Duodenal mucosa (tissue), 2 donors: Measurements from ENCODE around the gene KIAA0513.

Source experiments
- H3K27ac ChIP-seq: one replicate; pipeline ENCODE4 v1.7.0; 2013; ENCODE audit warnings: low read depth, low read length
- H3K27me3 ChIP-seq, 2 donors: one replicate each; pipeline ENCODE4 v1.7.0; 2013; ENCODE audit warnings: low read length in 2 of 2, control low read depth in 1 of 2; ENCODE audit not compliant: insufficient read depth in 2 of 2, control insufficient read depth in 1 of 2
- H3K36me3 ChIP-seq, 2 donors: one replicate each; pipeline ENCODE4 v1.7.0; 2013; ENCODE audit warnings: low read length in 2 of 2, control low read depth in 1 of 2; ENCODE audit not compliant: insufficient read depth in 2 of 2, control insufficient read depth in 1 of 2
- H3K4me1 ChIP-seq, 2 donors: one replicate each; pipeline ENCODE4 v1.7.0; 2013; ENCODE audit warnings: low read length in 2 of 2, control low read depth in 1 of 2; ENCODE audit not compliant: insufficient read depth in 2 of 2, control insufficient read depth in 1 of 2
- H3K4me3 ChIP-seq, 2 donors: one replicate each; pipeline ENCODE4 v1.7.0; 2013; ENCODE audit warnings: low read length in 2 of 2, low read depth in 1 of 2
- H3K9ac ChIP-seq, 2 donors: one replicate each; pipeline ENCODE4 v1.7.0; 2013; ENCODE audit warnings: low read length in 2 of 2, low read depth in 1 of 2
- H3K9me3 ChIP-seq, 2 donors: one replicate each; pipeline ENCODE4 v1.7.0; 2013; ENCODE audit warnings: low read length in 2 of 2, control low read depth in 1 of 2; ENCODE audit not compliant: control insufficient read depth in 1 of 2

Gene KIAA0513

DNA sequence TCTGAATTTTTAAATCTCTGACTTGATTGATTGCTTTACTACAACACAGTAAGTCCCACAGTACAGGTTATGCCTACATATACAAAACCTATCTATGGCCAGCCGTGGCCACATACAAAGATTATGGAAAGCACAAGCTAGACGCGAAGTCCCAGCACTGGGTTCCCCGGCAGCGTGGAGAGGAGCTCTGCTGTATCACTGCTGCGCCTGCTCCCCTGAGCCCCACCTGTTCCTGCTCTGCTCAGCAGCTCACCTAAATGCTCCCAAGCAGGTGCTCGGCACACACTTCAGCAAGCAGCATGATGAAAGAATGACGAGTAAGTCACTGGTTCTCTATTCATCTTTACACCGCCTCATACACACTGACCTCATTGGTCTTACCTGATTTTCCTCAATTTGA is 36.8 kb upstream of the KIAA0513 start:
- no peak overlapping the region for H3K27ac ChIP-seq
- H3K9ac ChIP-seq = no peak overlapping the region
- H3K4me1 ChIP-seq = peaks cover 24 to 29% of the 10 kb centered on the region in 2 donors
- peaks cover 48 to 71% of the 10 kb centered on the region in 2 donors for H3K36me3 ChIP-seq
- no peaks in the 10 kb centered on the region for H3K9me3 ChIP-seq
- H3K4me3 ChIP-seq = no peak overlapping the region
- no peaks in the 10 kb centered on the region for H3K27me3 ChIP-seq

GRCh38 chr16:84992717-84993075 is 34.9 kb upstream of the KIAA0513 start:
- Histone ChIP-seq H3K4me1 (peaks cover 24 to 37% of the 10 kb centered on the region in 2 donors), H3K36me3 (peaks cover 37 to 53% of the 10 kb centered on the region in 2 donors), H3K27ac (no peak overlapping the region), H3K4me3 (no peak overlapping the region), H3K27me3 (no peaks in the 10 kb centered on the region), H3K9me3 (no peaks in the 10 kb centered on the region), H3K9ac (no peak overlapping the region)

- peak overlapping the region in 1 of 2 donors; percentile 7 for H3K9ac ChIP-seq
- H3K4me3 ChIP-seq = no peak overlapping the region
- no peaks in the 10 kb centered on the region for H3K27me3 ChIP-seq
- H3K4me1 ChIP-seq = peaks cover 24 to 37% of the 10 kb centered on the region in 2 donors
- peaks cover 28 to 42% of the 10 kb centered on the region in 2 donors for H3K36me3 ChIP-seq
- no peaks in the 10 kb centered on the region for H3K9me3 ChIP-seq
- H3K27ac ChIP-seq = peak overlapping the region; percentile 74
Observed at GRCh38 chr16:84993926-84994325, 33.7 kb upstream of the KIAA0513 start.

GRCh38 chr16:84995663-84996062 is 31.9 kb upstream of the KIAA0513 start:
- Histone ChIP-seq H3K9ac (no peak overlapping the region), H3K4me1 (peaks cover 27 to 43% of the 10 kb centered on the region in 2 donors), H3K36me3 (peaks cover 13 to 28% of the 10 kb centered on the region in 2 donors), H3K27ac (no peak overlapping the region), H3K4me3 (no peak overlapping the region), H3K9me3 (no peaks in the 10 kb centered on the region), H3K27me3 (no peaks in the 10 kb centered on the region)

- peaks cover 32 to 50% of the 10 kb centered on the region in 2 donors for H3K4me1 ChIP-seq
- peaks cover 10 to 24% of the 10 kb centered on the region in 2 donors for H3K36me3 ChIP-seq
- no peak overlapping the region for H3K9ac ChIP-seq
- no peak overlapping the region for H3K4me3 ChIP-seq
- no peaks in the 10 kb centered on the region for H3K27me3 ChIP-seq
- no peaks in the 10 kb centered on the region for H3K9me3 ChIP-seq
- no peak overlapping the region for H3K27ac ChIP-seq
Observed at GRCh38 chr16:84996365-84996764, 31.2 kb upstream of the KIAA0513 start.

DNA sequence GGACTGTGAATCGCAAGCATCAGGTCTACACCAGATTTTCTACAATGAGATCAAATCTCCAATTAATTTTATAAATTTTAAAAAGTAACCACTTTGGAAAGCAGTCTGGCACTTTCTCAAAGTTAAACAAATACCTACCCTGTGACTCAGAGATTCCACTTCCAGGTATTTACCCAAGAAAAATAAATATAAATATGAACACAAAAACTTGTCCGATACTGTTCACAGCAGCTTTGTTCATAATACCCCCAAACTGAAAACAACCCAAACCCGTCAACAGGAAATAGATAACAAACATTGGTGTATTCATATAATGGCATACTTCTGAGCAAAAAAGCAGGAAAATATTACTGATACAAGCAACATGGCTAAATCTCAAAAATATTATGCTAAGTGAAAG is 28.4 kb upstream of the KIAA0513 start:
- Histone ChIP-seq H3K36me3 (peaks cover 4 to 11% of the 10 kb centered on the region in 2 donors), H3K4me3 (no peak overlapping the region), H3K9ac (no peak overlapping the region), H3K27me3 (no peaks in the 10 kb centered on the region), H3K27ac (no peak overlapping the region), H3K4me1 (peaks cover 47 to 65% of the 10 kb centered on the region in 2 donors), H3K9me3 (no peaks in the 10 kb centered on the region)

GRCh38 chr16:84999857-85000480 is 27.6 kb upstream of the KIAA0513 start:
- peak overlapping the region in 1 of 2 donors; percentile 8 for H3K9ac ChIP-seq
- H3K27ac ChIP-seq = no peak overlapping the region
- H3K36me3 ChIP-seq = peaks cover 0 to 8% of the 10 kb centered on the region in 2 donors
- H3K4me3 ChIP-seq = no peak overlapping the region
- no peaks in the 10 kb centered on the region for H3K9me3 ChIP-seq
- peaks cover 46 to 65% of the 10 kb centered on the region in 2 donors for H3K4me1 ChIP-seq
- no peaks in the 10 kb centered on the region for H3K27me3 ChIP-seq

- H3K27ac ChIP-seq = peak overlapping the region; percentile 57
- H3K4me1 ChIP-seq = peaks cover 46 to 56% of the 10 kb centered on the region in 2 donors
Observed at GRCh38 chr16:85002099-85002541, 25.5 kb upstream of the KIAA0513 start.

DNA sequence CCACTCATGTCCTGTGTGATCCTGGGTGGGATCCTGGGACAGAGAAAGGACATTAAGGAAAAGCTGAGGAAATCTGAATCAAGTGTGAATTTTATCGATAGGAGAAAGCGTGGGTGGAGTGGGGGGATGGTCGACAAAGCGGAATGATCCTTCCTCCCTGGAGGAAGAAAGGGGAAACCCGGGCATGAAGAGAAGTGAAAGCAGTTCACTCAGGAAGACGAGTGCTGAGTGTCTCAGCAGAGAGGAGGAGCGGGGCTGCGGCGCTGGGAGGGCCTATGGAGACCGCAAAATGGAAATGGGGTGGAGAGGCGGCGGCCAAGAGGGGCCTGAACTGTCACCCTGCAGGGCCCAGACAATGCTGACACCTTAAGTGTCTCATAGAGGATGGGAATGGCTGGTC is 25.0 kb upstream of the KIAA0513 start:
- no peaks in the 10 kb centered on the region for H3K27me3 ChIP-seq
- H3K4me1 ChIP-seq = peaks cover 47 to 61% of the 10 kb centered on the region in 2 donors
- peak overlapping the region; percentile 57 for H3K27ac ChIP-seq

More at GRCh38 chr16:85002099-85002541, 25.5 kb upstream of the KIAA0513 start:
- no peaks in the 10 kb centered on the region for H3K27me3 ChIP-seq
- no peaks in the 10 kb centered on the region for H3K9me3 ChIP-seq
- H3K4me3 ChIP-seq = peak overlapping the region; percentile 10 to 50
- peaks cover 0 to 6% of the 10 kb centered on the region in 2 donors for H3K36me3 ChIP-seq
- H3K9ac ChIP-seq = peak overlapping the region in 1 of 2 donors; percentile 35

DNA sequence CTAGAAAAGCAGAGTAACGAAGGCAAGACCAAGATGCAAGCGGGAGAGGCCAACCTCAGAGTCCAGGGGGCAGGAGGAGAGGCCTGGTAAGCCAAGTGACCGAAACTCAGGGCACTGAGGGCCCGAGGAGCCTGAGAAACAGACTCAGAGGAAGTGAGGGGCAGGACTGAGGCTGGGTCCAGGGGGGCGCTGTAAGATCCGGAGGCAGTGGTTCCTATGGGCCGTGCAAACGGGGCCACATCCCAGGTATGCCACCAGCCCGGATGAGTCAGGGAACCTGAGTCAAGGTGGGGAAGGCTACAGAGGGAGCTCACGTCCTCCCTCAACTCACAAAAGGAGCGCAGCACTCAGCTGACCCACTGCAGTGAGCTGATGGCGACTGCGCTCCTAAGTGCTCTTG is 24.5 kb upstream of the KIAA0513 start:
- Histone ChIP-seq H3K9me3 (no peaks in the 10 kb centered on the region), H3K27ac (peak overlapping the region; percentile 57), H3K36me3 (peaks cover 0 to 6% of the 10 kb centered on the region in 2 donors), H3K4me1 (peaks cover 52 to 66% of the 10 kb centered on the region in 2 donors), H3K27me3 (no peaks in the 10 kb centered on the region), H3K9ac (peak overlapping the region in 1 of 2 donors; percentile 28), H3K4me3 (no peak overlapping the region)

More for the DNA sequence above, 25.0 kb upstream of the KIAA0513 start:
- peak overlapping the region; percentile 10 to 50 for H3K4me3 ChIP-seq
- peaks cover 0 to 6% of the 10 kb centered on the region in 2 donors for H3K36me3 ChIP-seq
- no peaks in the 10 kb centered on the region for H3K9me3 ChIP-seq
- H3K9ac ChIP-seq = peak overlapping the region in 1 of 2 donors; percentile 35
